ENCODE measurements around the gene CDK7. TPM values are rescaled to one million over a fixed set of nuclear protein-coding genes. Genes with fewer than 3 reads are reported as not detected.
"Not testable (repeated sequence)": the region's sequence is repeated elsewhere in the genome, so short reads cannot be mapped to it uniquely, and the experiment has no call there.

CDK7 gene
- total RNA-seq, 1 experiment from 2014 or later, result 47.1 TPM

DNA sequence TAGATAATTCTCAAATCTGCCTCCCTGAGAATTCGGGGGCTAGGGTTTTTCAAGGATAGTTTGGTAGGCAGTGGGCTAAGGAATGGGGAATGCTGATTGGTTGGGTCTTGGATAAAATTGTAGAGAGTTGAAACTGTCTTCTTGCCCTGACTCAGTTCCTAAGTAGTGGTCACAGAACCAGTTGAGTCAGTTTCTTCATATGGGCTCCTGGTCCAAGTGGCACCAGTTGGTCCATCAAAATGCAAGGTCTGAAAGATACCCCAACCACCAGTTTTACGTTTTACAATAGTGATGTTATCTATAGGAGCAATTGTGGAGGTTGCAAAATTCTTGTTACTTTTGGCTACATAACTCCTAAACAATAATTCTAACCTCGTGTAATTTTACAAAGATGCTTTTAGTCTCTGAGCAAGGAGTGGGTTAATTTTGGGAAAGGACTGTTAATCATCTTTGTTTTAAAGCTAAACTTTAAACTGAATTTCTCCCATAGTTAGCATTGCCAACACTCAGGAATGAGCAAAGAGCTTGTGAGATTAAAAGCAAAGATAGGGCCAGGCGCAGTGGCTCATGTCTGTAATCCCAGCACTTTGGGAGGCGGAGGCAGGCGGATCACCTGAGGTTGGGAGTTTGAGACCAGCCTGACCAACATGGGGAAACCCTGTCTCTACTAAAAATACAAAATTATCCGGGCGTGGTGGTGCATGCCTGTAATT, 7.7 kb downstream of the CDK7 start:
- H3K4me3 ChIP-seq (ENCODE audit: low read length), result no peak overlapping the region
- no peak overlapping the region for H3K27ac ChIP-seq (ENCODE audit: low read length)
- DNase-seq, result no peak
- peaks cover 36% of the 10 kb centered on the region for H3K36me3 ChIP-seq (ENCODE audit: insufficient read depth, low read length)
- H3K9me3 ChIP-seq (ENCODE audit: low read length), result no peaks in the 10 kb centered on the region
- no peaks in the 10 kb centered on the region for H4K20me1 ChIP-seq (ENCODE audit: insufficient read depth, low read depth, low read length)
- H3K9me2 ChIP-seq (replicated peaks; ENCODE audit: insufficient read depth, low read length), result no peaks in the 10 kb centered on the region
- no peak overlapping the region for H3K9ac ChIP-seq (ENCODE audit: low read length)
- H3K4me2 ChIP-seq (ENCODE audit: low read depth, low read length, poor library complexity, severe bottlenecking), result no peak overlapping the region
- H2AFZ ChIP-seq (ENCODE audit: low read length), result no peak overlapping the region
- no peaks in the 10 kb centered on the region for H3K27me3 ChIP-seq (ENCODE audit: low read length)
- peaks cover 3% of the 10 kb centered on the region; the same call in 1 of the 2 replicates for H3K4me1 ChIP-seq (ENCODE audit: low read length)
- H3K79me2 ChIP-seq (ENCODE audit: low read length), result peaks cover 97% of the 10 kb centered on the region

- no peak overlapping the region for H3K4me2 ChIP-seq (ENCODE audit: low read depth, low read length, poor library complexity, severe bottlenecking)
- peaks cover 99% of the 10 kb centered on the region for H3K79me2 ChIP-seq (ENCODE audit: low read length)
These were observed 10.3 kb downstream of the CDK7 start for GRCh38 chr5:69245031-69245430.

GRCh38 chr5:69248019-69248418, 13.3 kb downstream of the CDK7 start:
- Histone ChIP-seq H3K36me3 (ENCODE audit: insufficient read depth, low read length) (peaks cover 7% of the 10 kb centered on the region; the same call in 1 of the 2 replicates), H3K4me2 (ENCODE audit: low read depth, low read length, poor library complexity, severe bottlenecking) (no peak overlapping the region), H3K79me2 (ENCODE audit: low read length) (peaks cover 95% of the 10 kb centered on the region), H3K27ac (ENCODE audit: low read length) (no peak overlapping the region), H4K20me1 (ENCODE audit: insufficient read depth, low read depth, low read length) (no peaks in the 10 kb centered on the region), H3K4me1 (ENCODE audit: low read length) (peaks cover under 1% of the 10 kb centered on the region; the same call in 1 of the 2 replicates), H3K27me3 (ENCODE audit: low read length) (no peaks in the 10 kb centered on the region), H3K9me2 (replicated peaks; ENCODE audit: insufficient read depth, low read length) (no peaks in the 10 kb centered on the region), H3K9ac (ENCODE audit: low read length) (no peak overlapping the region), H2AFZ (ENCODE audit: low read length) (no peak overlapping the region), H3K9me3 (ENCODE audit: low read length) (no peaks in the 10 kb centered on the region), H3K4me3 (ENCODE audit: low read length) (no peak overlapping the region)
- no peak for DNase-seq

More at GRCh38 chr5:69245031-69245430, 10.3 kb downstream of the CDK7 start:
- Histone ChIP-seq H3K36me3 (ENCODE audit: insufficient read depth, low read length) (peaks cover 23% of the 10 kb centered on the region), H3K9me3 (ENCODE audit: low read length) (no peaks in the 10 kb centered on the region), H3K27ac (ENCODE audit: low read length) (no peak overlapping the region), H3K9ac (ENCODE audit: low read length) (no peak overlapping the region), H3K4me1 (ENCODE audit: low read length) (peaks cover 3% of the 10 kb centered on the region; the same call in 1 of the 2 replicates), H3K27me3 (ENCODE audit: low read length) (no peaks in the 10 kb centered on the region), H3K9me2 (replicated peaks; ENCODE audit: insufficient read depth, low read length) (no peaks in the 10 kb centered on the region), H4K20me1 (ENCODE audit: insufficient read depth, low read depth, low read length) (no peaks in the 10 kb centered on the region), H2AFZ (ENCODE audit: low read length) (no peak overlapping the region), H3K4me3 (ENCODE audit: low read length) (no peak overlapping the region)
- DNase-seq, result no peak

DNA sequence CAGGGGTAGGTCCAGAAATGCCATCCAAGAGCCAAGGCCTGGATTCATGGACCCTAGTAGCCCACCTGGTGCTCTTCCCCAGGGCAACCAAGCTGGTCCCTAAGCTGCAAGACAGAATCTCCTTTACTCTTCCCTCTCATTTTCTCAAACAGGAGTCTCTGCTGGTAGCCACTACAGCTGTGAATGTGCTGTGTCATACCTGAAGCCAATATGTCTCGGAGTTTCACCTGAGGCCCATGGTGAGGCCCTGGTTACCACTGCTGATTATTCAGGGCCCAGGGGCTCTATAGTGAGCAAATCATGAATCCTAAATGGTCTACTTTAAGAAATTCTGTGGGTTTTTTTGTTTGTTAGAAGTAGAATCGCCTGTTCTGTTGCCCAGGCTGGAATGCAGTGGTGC, 15.9 kb downstream of the CDK7 start:
- H3K27me3 ChIP-seq (ENCODE audit: low read length), result no peaks in the 10 kb centered on the region
- H3K4me1 ChIP-seq (ENCODE audit: low read length), result peaks cover 5% of the 10 kb centered on the region
- DNase-seq, result no peak
- H3K4me3 ChIP-seq (ENCODE audit: low read length), result no peak overlapping the region
- H3K9me3 ChIP-seq (ENCODE audit: low read length), result no peaks in the 10 kb centered on the region
- no peak overlapping the region for H3K9ac ChIP-seq (ENCODE audit: low read length)
- no peaks in the 10 kb centered on the region for H4K20me1 ChIP-seq (ENCODE audit: insufficient read depth, low read depth, low read length)
- H3K79me2 ChIP-seq (ENCODE audit: low read length), result peaks cover 85% of the 10 kb centered on the region
- H2AFZ ChIP-seq (ENCODE audit: low read length), result no peak overlapping the region
- peaks cover 16% of the 10 kb centered on the region; the same call in 1 of the 2 replicates for H3K36me3 ChIP-seq (ENCODE audit: insufficient read depth, low read length)
- no peaks in the 10 kb centered on the region for H3K9me2 ChIP-seq (replicated peaks; ENCODE audit: insufficient read depth, low read length)
- no peak overlapping the region for H3K27ac ChIP-seq (ENCODE audit: low read length)
- no peak overlapping the region for H3K4me2 ChIP-seq (ENCODE audit: low read depth, low read length, poor library complexity, severe bottlenecking)

DNA sequence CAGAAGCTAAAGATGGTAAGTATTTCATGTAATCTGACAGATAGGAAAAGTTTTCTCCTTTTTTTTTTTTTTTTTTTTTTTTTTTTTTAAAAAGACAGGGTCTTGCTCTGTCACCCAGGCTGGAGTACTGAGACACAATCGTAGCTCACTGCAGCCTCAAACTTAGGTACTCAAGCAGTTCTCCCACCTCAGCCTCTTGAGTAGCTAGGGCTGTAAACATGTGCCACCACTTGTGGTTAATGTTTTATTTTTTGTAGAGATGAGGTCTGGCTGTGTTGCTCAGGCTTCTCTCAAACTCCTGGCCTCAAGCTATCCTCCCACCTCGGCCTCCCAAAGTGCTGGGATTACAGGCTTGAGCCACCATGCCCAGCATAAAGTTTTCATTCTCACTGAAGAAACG, 17.8 kb downstream of the CDK7 start:
- no peaks in the 10 kb centered on the region for H3K27me3 ChIP-seq (ENCODE audit: low read length)
- H3K9ac ChIP-seq (ENCODE audit: low read length), result no peak overlapping the region
- H3K4me1 ChIP-seq (ENCODE audit: low read length), result peaks cover 5% of the 10 kb centered on the region
- H3K4me2 ChIP-seq (ENCODE audit: low read depth, low read length, poor library complexity, severe bottlenecking), result no peak overlapping the region
- H3K36me3 ChIP-seq (ENCODE audit: insufficient read depth, low read length), result peaks cover 26% of the 10 kb centered on the region; the same call in 1 of the 2 replicates
- no peak for DNase-seq
- peaks cover 67% of the 10 kb centered on the region for H3K79me2 ChIP-seq (ENCODE audit: low read length)
- H2AFZ ChIP-seq (ENCODE audit: low read length), result no peak overlapping the region
- H4K20me1 ChIP-seq (ENCODE audit: insufficient read depth, low read depth, low read length), result no peaks in the 10 kb centered on the region
- no peak overlapping the region for H3K27ac ChIP-seq (ENCODE audit: low read length)
- H3K9me3 ChIP-seq (ENCODE audit: low read length), result no peaks in the 10 kb centered on the region
- H3K9me2 ChIP-seq (replicated peaks; ENCODE audit: insufficient read depth, low read length), result no peaks in the 10 kb centered on the region
- no peak overlapping the region for H3K4me3 ChIP-seq (ENCODE audit: low read length)

DNA sequence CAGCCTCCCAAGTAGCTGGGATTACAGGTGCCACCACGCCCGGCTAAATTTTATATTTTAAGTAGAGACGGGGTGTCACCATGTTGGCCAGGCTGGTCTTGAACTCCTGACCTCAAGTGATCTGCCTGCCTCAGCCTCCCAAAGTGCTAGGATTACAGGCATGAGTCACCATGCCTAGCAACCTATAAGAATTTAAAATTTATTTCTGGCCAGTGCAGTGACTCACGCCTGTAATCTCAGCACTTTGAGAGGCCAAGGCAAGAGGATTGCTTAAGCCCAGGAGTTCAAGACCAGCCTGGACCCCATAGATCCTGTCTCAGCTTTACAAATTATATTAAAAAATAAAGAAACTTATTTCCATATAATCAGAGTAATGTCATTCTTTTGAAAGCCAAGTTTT, 21.3 kb downstream of the CDK7 start:
- peaks cover 49% of the 10 kb centered on the region; the same call in 1 of the 2 replicates for H3K36me3 ChIP-seq (ENCODE audit: insufficient read depth, low read length)
- H3K9me3 ChIP-seq (ENCODE audit: low read length); H3K4me2 ChIP-seq (ENCODE audit: low read depth, low read length, poor library complexity, severe bottlenecking); H3K27me3 ChIP-seq (ENCODE audit: low read length); DNase-seq; H2AFZ ChIP-seq (ENCODE audit: low read length); H4K20me1 ChIP-seq (ENCODE audit: insufficient read depth, low read depth, low read length); H3K9me2 ChIP-seq (replicated peaks; ENCODE audit: insufficient read depth, low read length); H3K27ac ChIP-seq (ENCODE audit: low read length); H3K9ac ChIP-seq (ENCODE audit: low read length); H3K4me3 ChIP-seq (ENCODE audit: low read length); H3K4me1 ChIP-seq (ENCODE audit: low read length): not testable (repeated sequence)
- peaks cover 36% of the 10 kb centered on the region for H3K79me2 ChIP-seq (ENCODE audit: low read length)

GRCh38 chr5:69257577-69257976, 22.9 kb downstream of the CDK7 start:
- Histone ChIP-seq H3K9me3 (ENCODE audit: low read length) (no peaks in the 10 kb centered on the region), H3K79me2 (ENCODE audit: low read length) (peaks cover 23% of the 10 kb centered on the region), H3K27me3 (ENCODE audit: low read length) (no peaks in the 10 kb centered on the region), H3K4me2 (ENCODE audit: low read depth, low read length, poor library complexity, severe bottlenecking) (no peak overlapping the region), H3K4me1 (ENCODE audit: low read length) (peaks cover 5% of the 10 kb centered on the region), H3K27ac (ENCODE audit: low read length) (no peak overlapping the region), H2AFZ (ENCODE audit: low read length) (no peak overlapping the region), H3K4me3 (ENCODE audit: low read length) (no peak overlapping the region), H4K20me1 (ENCODE audit: insufficient read depth, low read depth, low read length) (no peaks in the 10 kb centered on the region), H3K9me2 (replicated peaks; ENCODE audit: insufficient read depth, low read length) (no peaks in the 10 kb centered on the region), H3K9ac (ENCODE audit: low read length) (no peak overlapping the region), H3K36me3 (ENCODE audit: insufficient read depth, low read length) (peaks cover 52% of the 10 kb centered on the region; the same call in 1 of the 2 replicates)
- DNase-seq, result no peak

GRCh38 chr5:69261034-69261433, 26.3 kb downstream of the CDK7 start:
- Histone ChIP-seq H3K9ac (ENCODE audit: low read length) (no peak overlapping the region), H3K4me3 (ENCODE audit: low read length) (no peak overlapping the region), H3K4me2 (ENCODE audit: low read depth, low read length, poor library complexity, severe bottlenecking) (no peak overlapping the region), H3K27ac (ENCODE audit: low read length) (no peak overlapping the region), H3K9me2 (replicated peaks; ENCODE audit: insufficient read depth, low read length) (no peaks in the 10 kb centered on the region), H2AFZ (ENCODE audit: low read length) (no peak overlapping the region), H4K20me1 (ENCODE audit: insufficient read depth, low read depth, low read length) (no peaks in the 10 kb centered on the region), H3K36me3 (ENCODE audit: insufficient read depth, low read length) (peaks cover 46% of the 10 kb centered on the region; the same call in 1 of the 2 replicates), H3K27me3 (ENCODE audit: low read length) (no peaks in the 10 kb centered on the region), H3K9me3 (ENCODE audit: low read length) (no peaks in the 10 kb centered on the region), H3K4me1 (ENCODE audit: low read length) (no peaks in the 10 kb centered on the region), H3K79me2 (ENCODE audit: low read length) (peaks cover 4% of the 10 kb centered on the region)
- DNase-seq, result no peak
